Activated naive CD8-positive, alpha-beta T cell (primary cell): Measurements from ENCODE around the gene VDR.
A peak's percentile ranks its signal among the peaks of the same experiment; 100 is the strongest.

Source experiments
- H3K27ac Mint-ChIP-seq: one replicate; pipeline ENCODE4 v1.8.0; 2021; ENCODE audit warnings: mixed read lengths
- H3K27me3 Mint-ChIP-seq: one replicate; pipeline ENCODE4 v1.8.0; 2021; ENCODE audit warnings: mixed read lengths
- H3K36me3 Mint-ChIP-seq: one replicate; pipeline ENCODE4 v1.8.0; 2021; ENCODE audit warnings: mixed read lengths
- H3K4me1 Mint-ChIP-seq: one replicate; pipeline ENCODE4 v1.8.0; 2021; ENCODE audit warnings: low read depth, mixed read lengths
- H3K4me3 Mint-ChIP-seq: one replicate; pipeline ENCODE4 v1.8.0; 2021; ENCODE audit warnings: mild to moderate bottlenecking, mixed read lengths
- H3K9me3 Mint-ChIP-seq: one replicate; pipeline ENCODE4 v1.8.0; 2021; ENCODE audit warnings: low read depth, mixed read lengths

VDR gene

DNA sequence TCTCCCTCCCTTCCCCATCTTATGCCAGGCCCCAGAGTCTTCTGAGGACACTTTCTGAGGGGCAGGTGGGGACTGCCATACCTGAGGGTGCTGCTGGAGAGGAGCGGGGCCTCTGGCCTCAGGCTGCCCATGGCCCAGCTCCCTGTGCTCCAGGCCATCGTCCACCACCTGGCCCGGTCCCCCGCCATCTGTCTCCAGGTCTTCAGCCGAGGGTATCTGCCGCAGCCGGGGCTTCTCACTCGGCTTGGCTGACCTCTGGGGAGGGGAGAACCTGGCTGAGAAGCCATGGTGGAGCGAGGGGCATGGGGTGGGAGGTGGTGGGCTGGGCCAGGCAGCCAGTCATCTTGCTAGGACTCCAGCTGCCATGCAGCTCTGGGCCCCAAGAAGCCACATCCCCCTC lies 110.1 kb downstream of the VDR start:
- Mint-ChIP-seq H3K9me3 (no peaks in the 10 kb centered on the region), H3K4me1 (peaks cover 17% of the 10 kb centered on the region), H3K27me3 (no peaks in the 10 kb centered on the region), H3K4me3 (no peak overlapping the region), H3K36me3 (peaks cover 4% of the 10 kb centered on the region), H3K27ac (peak overlapping the region; percentile 58)

GRCh38 chr12:47793015-47793681 lies 111.6 kb downstream of the VDR start:
- H3K9me3 Mint-ChIP-seq = no peaks in the 10 kb centered on the region
- H3K27ac Mint-ChIP-seq = peak overlapping the region; percentile 77
- no peaks in the 10 kb centered on the region for H3K27me3 Mint-ChIP-seq
- peaks cover 6% of the 10 kb centered on the region for H3K4me1 Mint-ChIP-seq
- H3K4me3 Mint-ChIP-seq = no peak overlapping the region
- H3K36me3 Mint-ChIP-seq = peaks cover 4% of the 10 kb centered on the region

DNA sequence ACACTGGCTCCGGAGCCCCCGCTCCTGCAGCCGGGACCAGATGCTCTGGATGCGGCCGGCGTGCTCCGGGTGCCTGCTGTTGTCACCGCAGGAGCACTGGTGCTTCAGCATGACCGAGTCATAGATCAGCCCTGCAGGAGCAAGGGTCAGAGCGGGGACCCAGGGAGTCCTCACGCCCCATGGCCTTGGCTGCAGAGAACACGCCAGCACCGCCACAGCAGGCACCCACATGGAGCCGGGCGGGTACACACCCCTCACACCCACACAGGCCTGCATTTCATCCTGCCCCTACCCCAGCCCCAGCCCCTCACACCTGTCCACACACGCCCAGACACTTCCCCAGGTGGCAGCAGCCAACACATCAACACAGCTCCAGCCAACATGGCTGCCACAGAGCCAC lies 112.9 kb downstream of the VDR start:
- H3K36me3 Mint-ChIP-seq = peaks cover 4% of the 10 kb centered on the region
- no peaks in the 10 kb centered on the region for H3K9me3 Mint-ChIP-seq
- H3K4me3 Mint-ChIP-seq = no peak overlapping the region
- H3K27me3 Mint-ChIP-seq = no peaks in the 10 kb centered on the region
- no peak overlapping the region for H3K27ac Mint-ChIP-seq
- peaks cover 2% of the 10 kb centered on the region for H3K4me1 Mint-ChIP-seq
